Cardiac fibroblast (primary cell): ENCODE results near the gene BTBD18.

ENCODE experiments used
- DNase-seq, 2 donors: peaks; one replicate each; pipeline versions ENCODE4 v3.0.0 to v3.0.0-alpha.2; 2010; ENCODE audit warnings: low read depth in 2 of 2
- H3K4me3 ChIP-seq, 2 donors: replicated peaks in 1 of 2; 1 replicate in 1 of 2; 2 replicates in 1 of 2; pipeline ENCODE4 v1.5.1; 2011; ENCODE audit warnings: low read depth in 2 of 2, low read length in 2 of 2, mild to moderate bottlenecking in 2 of 2, moderate library complexity in 1 of 2
- TF ChIP-seq, protein P1 (sequence below): IDR thresholded peaks from one replicate; pipeline ENCODE4 v1.5.1; 2011; ENCODE audit warnings: low read depth, mild to moderate bottlenecking, low read length, inconsistent platforms

BTBD18 gene

DNA sequence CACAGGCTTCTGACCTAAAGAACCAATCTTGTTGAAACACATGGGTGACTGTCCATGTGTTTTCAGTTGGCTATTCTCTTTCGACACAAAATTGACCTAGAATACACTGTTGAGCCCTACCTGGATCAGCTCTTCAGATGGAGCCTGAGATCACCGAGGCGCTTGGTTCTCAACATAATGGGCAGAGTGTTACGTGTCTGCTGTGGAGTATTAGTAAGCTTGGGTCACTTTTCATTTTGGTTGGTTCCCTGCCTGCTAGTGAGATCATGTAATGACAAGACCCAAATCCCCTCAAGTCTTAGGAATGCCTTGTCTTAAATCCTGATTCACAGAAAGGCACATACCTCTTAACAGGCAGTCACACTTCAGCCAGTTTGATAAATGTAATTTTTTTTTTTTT, 48.3 kb downstream of the BTBD18 start:
- TF ChIP-seq, protein P1, sequence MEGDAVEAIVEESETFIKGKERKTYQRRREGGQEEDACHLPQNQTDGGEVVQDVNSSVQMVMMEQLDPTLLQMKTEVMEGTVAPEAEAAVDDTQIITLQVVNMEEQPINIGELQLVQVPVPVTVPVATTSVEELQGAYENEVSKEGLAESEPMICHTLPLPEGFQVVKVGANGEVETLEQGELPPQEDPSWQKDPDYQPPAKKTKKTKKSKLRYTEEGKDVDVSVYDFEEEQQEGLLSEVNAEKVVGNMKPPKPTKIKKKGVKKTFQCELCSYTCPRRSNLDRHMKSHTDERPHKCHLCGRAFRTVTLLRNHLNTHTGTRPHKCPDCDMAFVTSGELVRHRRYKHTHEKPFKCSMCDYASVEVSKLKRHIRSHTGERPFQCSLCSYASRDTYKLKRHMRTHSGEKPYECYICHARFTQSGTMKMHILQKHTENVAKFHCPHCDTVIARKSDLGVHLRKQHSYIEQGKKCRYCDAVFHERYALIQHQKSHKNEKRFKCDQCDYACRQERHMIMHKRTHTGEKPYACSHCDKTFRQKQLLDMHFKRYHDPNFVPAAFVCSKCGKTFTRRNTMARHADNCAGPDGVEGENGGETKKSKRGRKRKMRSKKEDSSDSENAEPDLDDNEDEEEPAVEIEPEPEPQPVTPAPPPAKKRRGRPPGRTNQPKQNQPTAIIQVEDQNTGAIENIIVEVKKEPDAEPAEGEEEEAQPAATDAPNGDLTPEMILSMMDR: no peak
- DNase-seq: no peak
- H3K4me3 ChIP-seq: no peak overlapping the region

- TF ChIP-seq, protein P1: no peak
- no peak for DNase-seq
- H3K4me3 ChIP-seq: no peak overlapping the region
These were observed 51.2 kb downstream of the BTBD18 start for GRCh38 chr11:57700425-57700824.

- no peak overlapping the region for H3K4me3 ChIP-seq
- TF ChIP-seq, protein P1: no peak
- DNase-seq: no peak
These were observed 51.8 kb downstream of the BTBD18 start for GRCh38 chr11:57699813-57700212.

- DNase-seq: no peak
- H3K4me3 ChIP-seq: no peak overlapping the region
- TF ChIP-seq, protein P1: no peak
These were observed 52.7 kb downstream of the BTBD18 start for GRCh38 chr11:57698843-57699365.
